Measurements from ENCODE around the gene ATP8A2. TPM values are rescaled to one million over a fixed set of nuclear protein-coding genes. Genes with fewer than 3 reads are reported as not detected.

The ATP8A2 gene
- total and polyA plus RNA-seq, 2 of the 8 experiments (the other 6 are each of a cell fraction or from before 2014, with no cell fraction given) = 2.4 to 8.3 TPM

- Histone ChIP-seq H3K18ac (ENCODE audit: extremely low read depth, low read length) (no peak overlapping the region), H2BK120ac (replicated peaks; ENCODE audit: low read depth, low read length) (no peak overlapping the region), H3K14ac (ENCODE audit: insufficient read length) (no peak overlapping the region), H3K23me2 (ENCODE audit: low read depth, low read length) (no peaks in the 10 kb centered on the region), H2BK12ac (ENCODE audit: low read depth, low read length) (no peak overlapping the region), H3K27me3 (replicated peaks in 1 of 4; ENCODE audit: control insufficient read depth in 3 of 4, extremely low read depth in 1 of 4, insufficient read depth in 3 of 4, low read length in 3 of 4) (peaks cover 0 to 1% (median 0%) of the 10 kb centered on the region in 4 experiments; a peak in 1 of 7 replicates), H3K4ac (replicated peaks; ENCODE audit: insufficient read length, low read depth, low read length) (no peak overlapping the region), H2BK5ac (ENCODE audit: low read depth, low read length) (no peak overlapping the region), H3K27ac (ENCODE audit: low read depth, low read length) (no peak overlapping the region), H3K36me3 (ENCODE audit: control insufficient read depth in 2 of 4, insufficient read depth in 4 of 4, low read length in 3 of 4) (no peaks in the 10 kb centered on the region), H2BK15ac (ENCODE audit: low read length) (no peak overlapping the region), H3K4me2 (ENCODE audit: insufficient read depth in 1 of 2, low read depth in 2 of 2, low read length in 2 of 2) (no peak overlapping the region), H3K79me2 (ENCODE audit: control insufficient read depth in 1 of 2, insufficient read depth in 2 of 2, low read length in 2 of 2) (no peaks in the 10 kb centered on the region), H4K20me1 (replicated peaks in 1 of 2; ENCODE audit: control insufficient read depth in 1 of 2, insufficient read depth in 2 of 2, low read length in 2 of 2) (no peaks in the 10 kb centered on the region), H3K4me1 (replicated peaks in 1 of 4; ENCODE audit: control insufficient read depth in 3 of 4, insufficient read depth in 4 of 4, low read length in 3 of 4) (no peaks in the 10 kb centered on the region), H4K8ac (ENCODE audit: extremely low read depth, insufficient read depth, low read length) (no peak overlapping the region), H3K23ac (ENCODE audit: insufficient read length) (no peak overlapping the region), H3K56ac (replicated peaks; ENCODE audit: insufficient read length, low read depth, low read length) (no peak overlapping the region), H3K9ac (replicated peaks in 1 of 4; ENCODE audit: extremely low read depth in 1 of 4, low read depth in 3 of 4, low read length in 3 of 4) (no peak overlapping the region), H3K9me3 (ENCODE audit: insufficient read depth in 2 of 2, low read depth in 1 of 2, low read length in 1 of 2) (no peaks in the 10 kb centered on the region), H2AK5ac (ENCODE audit: low read depth, low read length) (no peak overlapping the region), H3K4me3 (ENCODE audit: extremely low read depth in 1 of 4, insufficient read depth in 2 of 4, low read depth in 3 of 4, low read length in 4 of 4) (no peak overlapping the region), H4K91ac (replicated peaks; ENCODE audit: insufficient read length, low read length) (no peak overlapping the region), H2BK20ac (ENCODE audit: low read length) (no peak overlapping the region), H3K79me1 (ENCODE audit: low read depth, low read length) (no peaks in the 10 kb centered on the region), H2AFZ (ENCODE audit: low read length) (no peak overlapping the region), H4K5ac (ENCODE audit: insufficient read length, low read depth, low read length) (no peak overlapping the region)
- ChIA-PET POLR2A (ENCODE audit: partially characterized antibody) (no interaction called here), CTCF (ENCODE audit: partially characterized antibody) (no interaction called here)
- DNase-seq (ENCODE audit: low read depth in 1 of 2, low spot score in 2 of 2) = no peak
- 100% methylated on average over 1 of the region's 1 CpG; no CpG with 5 or more reads in 1 of the 2 experiments for WGBS, 2 experiments (ENCODE audit: extremely low coverage in 1 of 2, insufficient coverage in 1 of 2, insufficient read length in 1 of 2, insufficient replicate concordance in 2 of 2, low coverage in 1 of 2, low lambda C conversion rate in 2 of 2, missing lambda C conversion rate in 1 of 2)
- no peak for FAIRE-seq
- TF ChIP-seq PHF8 (conservative IDR thresholded peaks at IDR 0.05; ENCODE audit: low read depth, low read length) (no peak), YY1 (IDR thresholded peaks at IDR 0.05; ENCODE audit: low read depth, low read length) (no peak), RXRA (IDR thresholded peaks at IDR 0.05; ENCODE audit: insufficient read depth, low read depth, low read length) (no peak), GABPA (IDR thresholded peaks at IDR 0.05; ENCODE audit: borderline replicate concordance, insufficient read depth, low read length) (no peak), RFX5 (IDR thresholded peaks at IDR 0.05; ENCODE audit: borderline replicate concordance, low read depth, low read length) (no peak), KDM4A (IDR thresholded peaks at IDR 0.05; ENCODE audit: low read depth, low read length, severe bottlenecking) (no peak), TAF7 (optimal IDR thresholded peaks at IDR 0.05; ENCODE audit: borderline replicate concordance, low read depth, low read length) (no peak), CTCF (IDR thresholded peaks at IDR 0.05; ENCODE audit: control extremely low read depth in 1 of 3, insufficient read depth in 1 of 3, low read depth in 1 of 3, low read length in 3 of 3) (no peak), NANOG (IDR thresholded peaks at IDR 0.05; ENCODE audit: insufficient read depth, low read depth, low read length, poor library complexity, severe bottlenecking) (no peak)
These were observed 587.2 kb downstream of the ATP8A2 start for GRCh38 chr13:25958986-25959385.

All from H1 (cell line).